Cardiac muscle cell (in vitro differentiated cells and primary cell): Measurements from ENCODE around the gene CYP4Z1. TPM values are rescaled to one million over a fixed set of nuclear protein-coding genes. Genes with fewer than 3 reads are reported as not detected.
"Not testable (repeated sequence)": the region's sequence is repeated elsewhere in the genome, so short reads cannot be mapped to it uniquely, and the experiment has no call there.

ENCODE experiments used
- DNase-seq, 2 donors: peaks; one replicate each; pipeline versions ENCODE4 v3.0.0 to v3.0.0-alpha.2; 2010 to 2017; ENCODE audit warnings: low read depth in 1 of 2, low spot score in 1 of 2
- H3K27ac ChIP-seq: fragments of 200-600 bp; sonication (generic); 2 replicates; pipeline ENCODE4 v1.5.1; 2016
- H3K27me3 ChIP-seq: fragments of 200-600 bp; sonication (generic); 2 replicates; pipeline ENCODE4 v1.6.0; 2016; ENCODE audit warnings: control low read depth
- H3K36me3 ChIP-seq: fragments of 200-600 bp; sonication (generic); 2 replicates; pipeline ENCODE4 v1.5.1; 2016; ENCODE audit warnings: control low read depth
- H3K4me1 ChIP-seq: fragments of 200-600 bp; sonication (generic); 2 replicates; pipeline ENCODE4 v1.8.1; 2017; ENCODE audit warnings: low read depth, mild to moderate bottlenecking, mixed run types
- H3K4me3 ChIP-seq: fragments of 200-600 bp; sonication (generic); 2 replicates; pipeline ENCODE4 v1.5.1; 2016; ENCODE audit warnings: mild to moderate bottlenecking
- H3K9me3 ChIP-seq: fragments of 200-600 bp; sonication (generic); 2 replicates; pipeline ENCODE4 v1.5.1; 2017; ENCODE audit warnings: low read depth, mild to moderate bottlenecking, control low read depth
- polyA plus RNA-seq: library from polyadenylated mRNA; unstranded; fragments of >200 nt; fragmentation: Nextera tagmentation; extraction: Ambion mirVana; gene quantifications from 2 replicates; pipeline ENCODE4 v1.2.1, GENCODE V29; 2016
- total RNA-seq: library from RNA; depleted of rRNA; stranded (reverse); fragments of >200 nt; gene quantifications from 2 replicates; pipeline ENCODE4 v1.2.3, GENCODE V29; 2016
- TF ChIP-seq, protein P1 (sequence below): IDR thresholded peaks from 2 replicates; pipeline ENCODE4 v1.5.1; 2012; ENCODE audit warnings: low read depth, mild to moderate bottlenecking, low read length

Gene CYP4Z1
- total and polyA plus RNA-seq, 2 experiments from 2014 or later: not detected

DNA sequence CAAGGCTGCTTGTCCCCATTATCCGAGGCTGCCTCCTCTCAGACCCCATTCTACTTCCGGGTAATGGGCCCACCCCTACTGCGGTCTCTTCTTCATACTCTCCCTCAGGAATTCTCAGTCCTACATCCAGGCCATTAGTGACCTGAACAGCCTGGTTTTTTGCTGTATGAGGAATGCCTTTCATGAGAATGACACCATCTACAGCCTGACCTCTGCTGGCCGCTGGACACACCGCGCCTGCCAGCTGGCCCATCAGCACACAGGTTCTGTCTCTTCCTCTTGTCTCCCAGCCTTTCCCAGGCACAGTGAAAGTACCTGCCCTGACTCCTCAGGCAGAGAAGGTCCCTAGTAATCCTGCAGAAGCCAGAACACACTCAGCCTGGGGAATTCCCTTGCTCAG is 76.6 kb downstream of the CYP4Z1 start:
- H3K4me1 ChIP-seq, H3K27ac ChIP-seq, H3K36me3 ChIP-seq, H3K27me3 ChIP-seq, H3K4me3 ChIP-seq, H3K9me3 ChIP-seq: not testable (repeated sequence)
- TF ChIP-seq, protein P1, sequence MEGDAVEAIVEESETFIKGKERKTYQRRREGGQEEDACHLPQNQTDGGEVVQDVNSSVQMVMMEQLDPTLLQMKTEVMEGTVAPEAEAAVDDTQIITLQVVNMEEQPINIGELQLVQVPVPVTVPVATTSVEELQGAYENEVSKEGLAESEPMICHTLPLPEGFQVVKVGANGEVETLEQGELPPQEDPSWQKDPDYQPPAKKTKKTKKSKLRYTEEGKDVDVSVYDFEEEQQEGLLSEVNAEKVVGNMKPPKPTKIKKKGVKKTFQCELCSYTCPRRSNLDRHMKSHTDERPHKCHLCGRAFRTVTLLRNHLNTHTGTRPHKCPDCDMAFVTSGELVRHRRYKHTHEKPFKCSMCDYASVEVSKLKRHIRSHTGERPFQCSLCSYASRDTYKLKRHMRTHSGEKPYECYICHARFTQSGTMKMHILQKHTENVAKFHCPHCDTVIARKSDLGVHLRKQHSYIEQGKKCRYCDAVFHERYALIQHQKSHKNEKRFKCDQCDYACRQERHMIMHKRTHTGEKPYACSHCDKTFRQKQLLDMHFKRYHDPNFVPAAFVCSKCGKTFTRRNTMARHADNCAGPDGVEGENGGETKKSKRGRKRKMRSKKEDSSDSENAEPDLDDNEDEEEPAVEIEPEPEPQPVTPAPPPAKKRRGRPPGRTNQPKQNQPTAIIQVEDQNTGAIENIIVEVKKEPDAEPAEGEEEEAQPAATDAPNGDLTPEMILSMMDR: peak; percentile 38
- peak; percentile 1 to 8 for DNase-seq

DNA sequence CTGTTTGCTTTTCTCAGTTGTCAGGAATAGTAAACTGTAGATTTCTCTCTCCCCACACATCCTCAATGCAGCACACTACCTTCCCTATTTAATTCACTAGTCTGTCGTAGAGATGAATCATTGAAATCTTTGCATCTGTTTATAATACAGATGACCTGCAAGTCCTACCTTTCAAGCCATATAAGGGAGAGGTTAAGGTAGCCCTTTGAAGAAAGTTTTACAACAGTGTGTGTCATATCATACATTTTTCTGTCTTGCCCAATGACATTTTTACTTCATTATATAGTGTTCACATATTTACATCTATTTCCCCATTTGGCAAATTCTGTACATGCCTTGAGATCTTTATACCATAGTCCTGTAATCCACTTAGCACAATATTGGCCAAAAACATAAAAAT is 79.5 kb downstream of the CYP4Z1 start:
- DNase-seq, H3K27ac ChIP-seq, H3K27me3 ChIP-seq, H3K36me3 ChIP-seq, H3K4me1 ChIP-seq, H3K9me3 ChIP-seq, H3K4me3 ChIP-seq: not testable (repeated sequence)

DNA sequence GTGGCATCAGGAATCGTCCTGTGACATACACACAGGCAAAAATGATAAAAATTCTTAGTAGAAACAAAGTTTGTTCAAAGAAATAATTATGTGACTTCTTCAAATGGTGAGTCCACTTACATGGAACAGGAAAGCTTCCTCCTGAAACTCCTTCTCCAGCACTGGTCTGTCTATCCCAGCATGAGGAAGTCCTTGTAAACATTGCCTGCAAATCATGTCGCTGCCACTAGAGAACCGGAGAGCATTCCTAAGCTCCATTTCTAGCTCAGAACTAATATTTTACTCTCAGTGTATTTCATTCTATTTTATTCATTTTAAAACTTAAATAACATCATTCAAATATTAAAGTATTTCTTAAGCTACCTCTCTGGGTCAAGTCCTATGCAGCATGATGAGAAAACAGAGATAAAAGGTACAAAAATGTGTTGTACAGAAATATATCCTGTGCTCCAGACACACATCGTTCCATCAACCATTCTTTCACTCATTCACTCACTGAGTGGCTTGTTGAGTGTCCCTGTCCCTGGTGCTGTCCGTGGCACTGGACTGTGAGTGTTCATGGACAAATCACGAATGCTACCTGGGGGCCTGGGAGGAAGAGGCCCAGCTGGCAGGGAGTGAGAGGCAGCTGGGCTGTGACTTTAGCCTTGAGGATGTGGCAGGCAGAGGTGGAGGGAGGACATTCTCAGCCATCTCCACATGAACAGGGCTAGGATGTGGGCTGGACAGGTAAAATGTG is 80.2 kb downstream of the CYP4Z1 start:
- peak in 1 of 2 donors; percentile 28 for DNase-seq
- Histone ChIP-seq H3K9me3 (no peaks in the 10 kb centered on the region), H3K4me3 (no peak overlapping the region), H3K27me3 (no peaks in the 10 kb centered on the region), H3K36me3 (no peaks in the 10 kb centered on the region), H3K4me1 (no peaks in the 10 kb centered on the region), H3K27ac (no peak overlapping the region)
- TF ChIP-seq, protein P1: no peak

DNA sequence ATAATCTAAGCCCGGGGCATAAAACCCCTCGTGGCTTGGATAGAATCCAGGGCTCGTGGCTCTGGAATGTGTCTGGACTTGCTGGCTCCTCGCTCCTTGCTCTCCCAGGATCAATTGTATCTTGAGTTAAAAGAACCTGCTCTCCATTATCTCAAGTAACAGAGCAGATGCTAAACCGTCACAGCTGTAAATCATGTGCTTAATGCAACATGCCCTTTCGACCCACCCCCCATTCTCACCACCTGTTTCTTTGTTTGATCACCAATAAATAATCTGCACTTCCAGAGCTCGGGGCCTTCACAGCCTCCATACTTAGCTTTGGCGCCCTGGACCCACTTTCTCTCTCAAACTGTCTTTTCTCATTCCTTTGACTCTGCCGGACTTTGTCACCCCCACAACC is 82.1 kb downstream of the CYP4Z1 start:
- not testable (repeated sequence) for H3K9me3 ChIP-seq, H3K4me3 ChIP-seq, DNase-seq, H3K27me3 ChIP-seq, H3K4me1 ChIP-seq, H3K27ac ChIP-seq, H3K36me3 ChIP-seq

DNA sequence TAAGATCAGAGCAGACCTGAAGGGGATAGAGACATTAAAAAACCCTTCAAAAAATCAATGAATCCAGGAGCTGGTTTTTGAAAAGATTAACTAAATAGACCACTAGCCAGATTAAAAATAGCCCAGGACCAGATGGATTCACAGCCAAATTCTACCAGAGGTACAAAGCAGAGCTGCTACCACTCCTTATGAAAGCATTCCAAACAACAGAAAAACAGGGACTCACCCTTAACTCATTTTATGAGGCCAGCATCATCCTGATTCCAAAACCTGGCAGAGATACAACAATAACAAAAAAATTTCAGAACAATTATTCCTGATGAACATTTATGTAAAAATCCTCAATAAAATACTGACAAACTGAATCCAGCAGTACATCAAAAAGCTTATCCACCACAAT is 89.4 kb downstream of the CYP4Z1 start:
- H3K4me3 ChIP-seq: not testable (repeated sequence)

DNA sequence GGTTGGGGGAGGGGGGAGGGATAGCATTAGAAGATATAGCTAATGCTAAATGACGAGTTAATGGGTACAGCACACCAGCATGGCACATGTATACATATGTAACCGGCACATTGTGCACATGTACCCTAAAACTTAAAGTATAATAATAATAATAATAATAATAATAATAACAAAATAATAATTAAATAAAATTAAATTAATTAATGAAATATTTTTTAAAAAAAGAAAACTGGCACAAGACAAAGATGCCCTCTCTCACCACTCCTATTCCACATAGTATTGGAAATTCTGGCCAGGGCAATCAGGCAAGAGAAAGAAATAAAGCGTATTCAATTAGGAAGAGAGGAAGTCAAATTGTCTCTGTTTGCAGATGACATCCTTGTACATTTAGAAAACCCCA is 90.9 kb downstream of the CYP4Z1 start:
- H3K4me3 ChIP-seq, H3K27ac ChIP-seq: not testable (repeated sequence)

More for the DNA sequence above, 89.4 kb downstream of the CYP4Z1 start:
- not testable (repeated sequence) for DNase-seq, H3K4me1 ChIP-seq, H3K27ac ChIP-seq, H3K9me3 ChIP-seq, H3K36me3 ChIP-seq, H3K27me3 ChIP-seq

DNA sequence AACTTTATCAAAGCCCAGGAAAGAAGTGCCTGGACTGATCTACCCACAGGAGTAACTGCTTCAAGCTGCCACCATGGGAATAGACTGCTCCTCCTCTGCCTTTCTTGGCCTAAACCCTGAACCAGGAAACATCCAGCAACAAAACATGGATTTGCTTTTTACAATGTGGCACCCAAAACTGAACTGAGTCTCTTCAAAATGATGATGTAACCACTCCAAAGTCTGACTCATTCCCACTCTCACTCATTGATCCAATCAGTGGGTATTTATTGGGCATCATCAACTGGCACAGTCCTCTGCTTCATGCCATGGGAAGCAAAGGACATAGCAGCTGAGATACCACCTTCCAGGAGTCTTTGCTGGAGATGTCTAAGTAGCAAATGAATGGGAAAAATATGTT is 93.7 kb downstream of the CYP4Z1 start:
- Histone ChIP-seq H3K27me3 (no peaks in the 10 kb centered on the region), H3K4me3 (no peak overlapping the region), H3K9me3 (no peaks in the 10 kb centered on the region), H3K4me1 (no peaks in the 10 kb centered on the region), H3K36me3 (no peaks in the 10 kb centered on the region), H3K27ac (no peak overlapping the region)
- TF ChIP-seq, protein P1: no peak
- DNase-seq: no peak

More for the DNA sequence above, 90.9 kb downstream of the CYP4Z1 start:
- H3K4me1 ChIP-seq, H3K27me3 ChIP-seq, H3K9me3 ChIP-seq, DNase-seq, H3K36me3 ChIP-seq: not testable (repeated sequence)
